GM19035 (cell line): ENCODE measurements around the gene LRRC39.
A peak's percentile ranks its signal among the peaks of the same experiment; 100 is the strongest.
"Not testable (repeated sequence)": the region's sequence is repeated elsewhere in the genome, so short reads cannot be mapped to it uniquely, and the experiment has no call there.

Source experiments
- ATAC-seq: cut with Tn5 transposase; IDR thresholded peaks from one replicate; pipeline ENCODE4 v1.9.1; 2021; ENCODE audit not compliant: unreplicated experiment

The LRRC39 gene

DNA sequence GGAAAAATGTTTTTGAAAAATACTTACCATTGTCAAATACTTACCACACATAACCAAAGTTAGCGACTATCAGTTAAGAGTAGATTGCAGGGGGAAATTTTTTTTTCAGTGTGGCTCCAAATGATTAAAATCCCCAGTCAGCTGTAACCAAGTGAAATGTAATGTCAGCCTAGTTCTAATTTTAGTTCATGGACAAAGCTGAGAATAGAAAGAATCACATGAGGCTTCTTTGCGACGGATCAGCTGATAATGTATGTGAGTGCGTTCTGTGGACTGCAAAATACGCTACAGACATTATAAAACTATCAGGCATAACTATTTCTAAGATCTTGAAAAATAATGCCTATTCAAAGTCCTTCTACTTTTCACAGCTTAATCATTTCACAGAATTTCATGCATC lies at the start of gene LRRC39:
LRRC39 (minus strand) TSS at position 166 of the 400 bp plus-strand sequence. CDS start 9,740 bp downstream, outside the sequence.
- no peak for ATAC-seq

DNA sequence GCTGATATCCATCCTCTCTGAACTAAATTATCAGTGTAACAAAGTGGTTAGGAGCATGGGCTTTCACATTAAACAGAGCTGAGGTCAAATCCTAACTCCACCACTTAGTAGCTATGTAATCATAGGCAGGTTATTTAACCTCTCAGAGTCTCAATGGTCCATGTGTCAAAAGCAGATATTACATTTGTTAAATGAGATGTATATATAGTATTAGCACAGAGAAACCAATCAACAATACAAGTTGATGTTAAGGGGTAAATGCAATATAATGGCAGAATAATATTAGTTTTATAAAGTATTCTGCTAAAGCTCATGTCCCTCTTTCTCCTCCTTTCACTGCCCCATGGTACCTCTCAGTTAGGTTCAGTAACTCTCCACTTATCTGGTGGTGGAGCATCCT lies 44.4 kb upstream of the LRRC39 start:
- ATAC-seq: no peak

DNA sequence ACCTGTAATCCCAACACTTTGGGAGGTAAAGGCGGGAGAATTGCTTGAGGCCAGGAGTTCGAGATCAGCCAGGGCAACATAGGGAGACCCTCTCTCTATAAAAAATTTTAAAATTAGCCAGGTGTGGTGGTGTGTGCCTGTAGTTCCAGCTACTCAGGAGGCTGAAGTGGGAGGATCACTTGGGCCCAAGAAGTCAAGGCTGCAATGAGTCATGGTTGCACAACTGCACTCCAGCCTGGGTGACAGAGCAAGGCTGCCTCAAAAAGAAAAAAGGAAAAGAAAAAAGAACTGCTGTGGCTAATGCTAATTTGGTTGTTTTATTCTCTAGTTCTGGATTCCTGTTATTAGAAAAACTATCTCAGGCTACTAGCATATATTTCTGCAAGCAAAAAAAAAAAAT lies 41.8 kb upstream of the LRRC39 start:
- ATAC-seq: no peak

DNA sequence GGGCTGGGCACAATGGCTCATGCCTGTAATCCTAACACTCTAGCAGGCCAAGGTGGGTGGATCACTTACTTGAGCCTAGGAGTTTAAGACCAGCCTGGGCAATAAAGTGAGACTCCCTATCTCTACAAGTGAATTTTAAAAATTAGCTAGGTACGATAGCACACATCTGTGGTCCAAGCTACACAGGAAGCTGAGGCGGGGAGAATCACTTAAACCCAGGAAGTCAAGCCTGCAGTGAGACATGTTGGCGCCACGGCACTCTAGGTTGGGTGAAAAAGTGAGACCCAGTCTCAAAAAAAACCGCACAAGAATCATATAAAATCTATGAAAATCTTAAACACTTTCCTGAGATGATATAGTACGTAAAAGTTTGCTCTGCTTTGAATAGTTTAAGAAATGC lies 41.4 kb upstream of the LRRC39 start:
- ATAC-seq: no peak

DNA sequence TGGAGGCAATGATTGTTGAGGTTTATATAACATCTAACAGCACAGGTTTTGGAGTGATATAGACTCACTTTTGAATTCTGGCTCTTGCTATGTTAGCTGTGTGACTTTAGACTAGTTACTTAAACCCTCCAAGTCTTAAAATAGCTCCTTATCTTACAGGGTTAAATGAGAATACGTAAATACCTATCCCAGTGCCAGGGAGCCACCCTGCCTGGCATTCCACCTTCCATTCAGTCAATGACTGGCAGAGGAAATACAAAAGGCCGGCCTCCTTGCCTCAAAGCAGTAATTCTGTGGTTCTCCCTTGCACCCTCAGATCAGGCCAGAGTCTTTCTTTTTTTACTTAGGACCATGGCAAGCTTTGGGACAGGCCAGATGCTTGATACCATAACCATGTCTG lies 39.8 kb upstream of the LRRC39 start:
- no peak for ATAC-seq

DNA sequence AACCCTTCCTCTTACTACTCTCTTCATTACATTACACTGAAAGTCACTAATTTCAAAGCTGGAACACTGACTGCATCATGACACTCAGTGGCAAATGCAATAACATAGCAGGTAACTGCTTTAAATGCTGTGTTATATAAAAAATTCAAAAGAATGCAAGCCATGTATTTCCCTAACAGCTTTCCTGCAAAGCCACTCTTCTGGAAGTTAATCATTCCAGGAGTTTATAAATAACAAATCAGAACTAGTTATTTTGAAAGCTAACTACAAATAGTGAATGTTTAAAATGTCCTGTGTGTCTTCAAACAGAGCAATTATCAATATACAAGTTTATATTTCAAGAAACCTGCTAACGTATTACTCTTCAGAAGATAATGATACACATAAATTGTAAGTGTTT lies 37.0 kb upstream of the LRRC39 start:
- no peak for ATAC-seq

DNA sequence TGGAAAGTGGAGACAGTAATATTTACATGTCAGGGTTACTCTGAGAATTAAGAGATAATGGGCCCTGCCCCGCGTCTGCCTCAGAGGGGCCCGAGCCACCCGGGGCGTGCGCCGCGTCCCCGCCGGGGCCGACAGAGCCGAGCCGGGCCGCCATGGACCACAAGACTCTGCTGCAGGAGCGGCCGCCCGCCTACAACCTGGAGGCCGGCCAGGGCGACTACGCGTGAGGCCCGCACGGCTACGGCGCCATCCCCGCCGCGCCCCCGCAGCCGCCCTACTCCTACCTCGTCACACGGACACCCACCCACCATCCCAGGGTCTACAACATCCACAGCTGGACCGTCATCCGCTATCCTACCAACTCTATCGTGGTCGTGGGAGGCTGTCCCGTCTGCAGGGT lies 35.1 kb upstream of the LRRC39 start:
- ATAC-seq: no peak

DNA sequence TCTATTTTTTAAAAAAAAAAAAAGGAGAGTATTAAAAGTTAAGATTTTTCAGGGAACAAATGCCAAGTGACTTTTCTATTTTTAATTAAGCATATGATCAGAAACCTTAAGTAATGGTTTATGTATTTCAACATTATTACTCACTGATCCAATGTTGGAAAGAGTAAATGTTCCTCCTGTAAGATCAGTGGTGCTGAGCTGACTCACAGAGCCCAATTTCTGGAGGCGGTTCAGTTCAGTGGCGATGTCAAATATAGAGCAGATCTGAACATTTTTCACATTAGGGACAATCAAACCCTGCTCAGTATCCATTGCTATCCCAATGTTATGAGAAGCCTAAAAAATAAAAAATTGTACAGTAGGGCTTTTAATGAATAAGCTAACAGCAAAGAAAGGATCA lies 28.2 kb upstream of the LRRC39 start:
- no peak for ATAC-seq

DNA sequence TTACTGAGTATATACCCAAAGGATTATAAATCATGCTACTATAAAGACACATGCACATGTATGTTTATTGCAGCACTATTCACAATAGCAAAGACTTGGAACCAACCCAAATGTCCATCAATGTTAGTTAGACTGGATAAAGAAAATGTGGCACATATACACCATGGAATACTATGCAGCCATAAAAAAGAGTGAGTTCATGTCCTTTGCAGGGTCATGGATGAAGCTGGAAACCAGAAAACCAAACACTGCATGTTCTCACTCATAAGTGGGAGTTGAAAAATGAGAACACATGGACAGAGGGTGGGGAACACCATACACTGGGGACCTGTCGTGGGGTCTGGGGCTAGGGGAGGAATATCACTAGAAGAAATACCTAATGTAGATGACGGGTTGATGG lies 27.5 kb upstream of the LRRC39 start:
- not testable (repeated sequence) for ATAC-seq

DNA sequence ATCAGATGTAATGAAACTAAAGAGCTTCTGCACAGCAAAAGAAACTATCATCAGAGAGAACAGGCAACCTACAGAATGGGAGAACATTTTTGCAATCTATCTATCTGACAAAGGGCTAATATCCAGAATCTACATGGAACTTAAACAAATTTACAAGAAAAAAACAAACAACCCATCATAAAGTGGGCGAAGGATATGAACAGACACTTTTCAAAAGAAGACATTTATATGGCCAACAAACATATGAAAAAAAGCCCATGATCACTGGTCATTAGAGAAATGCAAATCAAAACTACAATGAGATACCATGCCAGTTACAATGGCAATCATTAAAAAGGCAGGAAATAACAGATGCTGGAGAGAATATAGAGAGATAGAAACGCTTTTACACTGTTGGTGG lies 27.0 kb upstream of the LRRC39 start:
- not testable (repeated sequence) for ATAC-seq

DNA sequence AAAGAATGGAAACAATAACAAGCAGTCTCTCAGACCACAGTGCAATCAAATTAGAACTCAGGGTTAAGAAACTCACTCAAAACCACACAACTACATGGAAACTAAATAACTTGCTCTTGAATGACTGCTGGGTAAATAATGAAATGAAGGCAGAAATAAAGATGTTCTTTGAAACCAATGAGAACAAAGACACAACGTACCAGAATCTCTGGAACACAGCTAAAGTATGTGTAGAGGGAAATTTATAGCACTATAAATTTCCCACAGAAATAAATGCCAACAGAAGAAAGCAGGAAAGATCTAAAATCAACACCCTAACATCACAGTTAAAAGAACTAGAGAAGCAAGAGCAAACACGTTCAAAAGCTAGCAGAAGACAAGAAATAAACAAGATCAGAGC lies 24.6 kb upstream of the LRRC39 start:
- not testable (repeated sequence) for ATAC-seq

DNA sequence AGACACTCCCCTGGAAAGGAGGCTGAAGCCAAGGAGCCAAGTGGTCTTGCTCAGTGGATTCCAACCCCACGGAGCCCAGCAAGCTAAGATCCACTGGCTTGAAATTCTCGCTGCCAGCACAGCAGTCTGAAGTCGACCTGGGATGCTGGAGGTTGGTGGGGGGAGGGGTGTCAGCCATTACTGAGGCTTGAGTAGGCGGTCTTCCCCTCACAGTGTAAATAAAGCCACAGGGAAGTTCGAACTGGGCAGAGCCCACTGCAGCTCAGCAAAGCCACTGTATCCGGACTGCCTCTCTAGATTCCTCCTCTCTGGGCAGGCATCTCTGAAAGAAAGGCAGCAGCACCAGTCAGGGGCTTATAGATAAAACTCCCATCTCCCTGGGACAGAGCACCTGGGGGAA lies 22.0 kb upstream of the LRRC39 start:
- ATAC-seq: not testable (repeated sequence)

DNA sequence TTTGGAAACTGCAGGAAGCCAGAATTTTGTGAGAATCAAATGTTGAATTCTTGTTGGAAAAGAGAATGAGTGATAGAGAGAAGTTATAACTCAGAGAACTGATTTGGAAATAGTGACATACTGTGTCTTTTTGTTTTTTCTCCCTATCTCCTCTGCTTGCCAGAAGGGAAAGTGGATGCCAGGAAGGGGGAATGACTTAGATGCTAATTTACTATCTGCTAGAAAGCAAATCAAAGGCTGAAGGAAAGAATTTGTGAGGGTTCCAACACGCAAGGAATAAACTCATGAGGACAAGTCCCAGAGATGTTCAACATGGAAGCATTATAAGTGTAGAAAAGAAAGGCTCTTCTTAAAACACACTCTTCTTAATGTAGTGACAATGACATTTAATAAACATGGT lies 20.5 kb upstream of the LRRC39 start:
- no peak for ATAC-seq

DNA sequence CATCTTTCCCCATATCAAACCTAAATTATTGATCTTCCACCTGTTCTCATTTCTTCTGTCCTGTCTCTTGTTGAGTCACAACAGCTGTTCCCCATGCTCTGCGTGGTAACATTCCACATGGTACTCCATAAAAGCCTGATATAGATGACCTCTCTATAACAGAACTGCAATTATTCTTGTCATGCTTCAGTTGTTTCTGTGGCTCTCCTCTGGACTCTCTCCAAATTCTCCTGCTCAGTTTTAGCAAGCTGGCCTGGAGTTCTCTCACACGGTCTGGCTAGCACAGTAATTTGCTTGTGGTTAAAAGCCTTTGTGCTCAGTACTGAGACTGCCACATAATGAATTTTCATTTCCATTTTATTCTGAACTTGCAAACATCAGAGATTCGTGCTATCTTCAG lies 10.6 kb upstream of the LRRC39 start:
- peak; percentile 52 for ATAC-seq

DNA sequence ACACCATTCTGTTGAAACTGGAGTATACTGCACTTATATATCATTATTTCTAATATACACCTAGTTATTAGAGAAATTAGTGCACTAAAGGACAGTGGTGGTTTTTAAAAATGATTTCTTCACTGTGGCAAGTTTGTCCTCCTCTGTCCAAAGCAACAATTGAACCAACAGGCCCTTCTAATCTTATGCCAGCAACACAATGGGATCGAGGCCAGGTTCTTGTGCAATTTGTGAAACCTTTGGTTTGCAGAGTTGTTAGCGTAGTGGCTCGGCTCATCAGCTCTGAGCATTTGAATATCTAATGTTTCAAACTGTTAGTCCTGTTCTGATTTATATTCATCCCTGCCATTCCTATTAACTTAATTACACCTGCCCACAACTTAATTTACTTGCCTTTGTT lies 9.9 kb upstream of the LRRC39 start:
- ATAC-seq: no peak

DNA sequence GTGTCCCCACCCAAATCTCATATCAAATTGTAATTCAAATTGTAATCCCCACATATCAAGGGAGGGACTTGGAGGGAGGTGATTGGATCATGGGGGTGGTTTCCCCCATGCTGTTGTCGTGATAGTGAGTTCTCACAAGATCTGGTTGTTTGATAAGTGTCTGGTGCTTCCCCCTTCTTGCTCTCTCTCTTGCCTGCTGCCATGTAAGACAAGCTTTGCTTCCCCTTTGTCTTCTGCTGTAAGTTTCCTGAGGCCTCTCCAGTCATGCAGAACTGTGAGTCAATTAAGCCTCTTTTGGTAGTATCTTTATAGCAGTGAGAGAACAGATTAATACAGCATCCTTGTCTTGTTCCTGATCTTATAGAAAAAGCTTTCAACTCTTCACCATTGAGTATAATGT lies 6.5 kb upstream of the LRRC39 start:
- peak; percentile 78 for ATAC-seq

DNA sequence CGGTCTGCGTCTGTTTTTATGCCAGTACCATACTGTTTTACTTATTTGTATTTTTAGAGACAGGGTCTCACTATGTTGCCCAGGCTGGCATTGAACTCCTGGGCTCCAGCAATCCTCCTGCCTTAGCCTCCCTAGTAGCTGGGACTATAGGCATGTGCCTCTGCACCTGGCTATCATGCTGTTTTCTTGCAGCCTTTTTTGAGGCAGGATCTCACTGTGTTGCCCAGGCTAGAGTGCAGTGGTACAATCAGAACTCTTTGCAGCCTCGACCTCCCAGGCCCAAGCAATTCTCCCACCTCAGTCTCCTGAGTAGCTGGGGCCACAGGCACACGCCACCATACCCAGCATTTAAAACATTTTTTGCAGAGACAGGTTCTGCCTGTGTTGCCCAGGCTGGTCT lies 5.3 kb upstream of the LRRC39 start:
- no peak for ATAC-seq

DNA sequence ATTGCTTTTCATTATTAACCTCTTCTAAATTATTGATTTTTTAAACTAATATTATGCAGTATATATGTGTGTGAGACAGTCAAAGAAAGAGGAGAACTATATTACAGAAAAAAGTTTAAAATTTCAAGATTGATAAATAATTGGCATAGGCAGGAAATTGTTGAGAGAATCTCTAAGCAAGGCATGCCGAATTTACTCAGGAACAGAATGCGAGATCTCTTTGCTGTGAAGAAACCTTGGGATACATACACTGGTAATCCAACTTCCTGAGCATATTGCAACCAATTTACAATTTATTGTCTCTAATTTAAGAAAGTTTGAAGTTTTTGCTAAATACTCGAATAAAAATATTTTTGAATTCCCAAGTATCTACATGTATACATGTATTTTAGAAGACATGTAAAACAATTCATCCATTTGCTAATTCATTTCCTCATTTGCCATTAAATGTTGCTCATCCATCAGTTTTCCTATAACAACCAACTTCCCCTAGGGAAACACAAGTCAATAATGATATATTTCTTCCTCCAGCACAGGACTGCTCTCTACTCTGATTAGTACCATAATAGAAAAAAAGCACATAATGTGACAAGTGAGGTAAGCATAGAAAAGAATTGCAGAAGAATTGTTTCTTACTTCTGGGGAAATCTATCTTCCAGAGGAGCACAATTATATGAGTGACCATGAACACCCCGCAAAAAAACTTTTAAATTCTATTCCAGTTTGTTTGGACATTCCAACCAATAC lies 588 bp downstream of the LRRC39 start:
- no peak for ATAC-seq

DNA sequence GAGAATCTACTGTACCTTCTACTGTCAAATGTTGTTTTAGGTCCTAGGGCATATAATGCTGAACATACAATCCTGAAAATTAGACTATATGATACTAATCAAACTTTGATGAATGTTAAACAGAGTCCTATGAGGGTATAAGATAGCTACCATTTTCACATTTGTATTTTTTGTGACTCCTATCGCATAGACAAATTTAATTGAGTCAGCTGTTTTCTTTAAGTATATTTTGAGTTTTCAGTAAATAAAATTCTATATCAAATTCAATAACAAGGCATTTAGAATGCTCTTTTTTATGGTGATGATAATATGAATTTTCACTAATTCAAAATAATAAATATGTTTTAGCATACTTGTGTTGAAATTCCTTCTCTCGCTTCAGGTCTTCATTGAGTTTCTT lies 10.0 kb downstream of the LRRC39 start:
- ATAC-seq: no peak

DNA sequence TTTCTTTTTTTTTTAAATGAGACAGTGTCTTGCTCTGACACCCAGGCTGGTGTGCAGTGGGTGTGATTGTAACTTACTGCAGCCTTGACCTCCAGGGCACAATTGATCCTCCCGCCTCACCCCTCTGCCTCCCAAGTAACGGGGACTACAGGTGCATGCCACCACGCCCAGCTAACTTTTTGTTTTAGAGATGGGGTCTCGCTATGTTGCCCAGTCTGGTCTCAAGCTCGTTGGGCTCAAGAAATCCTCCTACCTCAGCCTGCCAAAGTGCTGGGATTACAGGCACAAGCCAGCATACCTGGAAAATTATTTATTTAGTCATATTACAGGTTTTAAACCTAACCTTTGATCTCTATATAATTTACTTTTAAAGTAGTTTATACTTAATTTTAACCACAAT lies 13.4 kb downstream of the LRRC39 start:
- ATAC-seq: no peak

DNA sequence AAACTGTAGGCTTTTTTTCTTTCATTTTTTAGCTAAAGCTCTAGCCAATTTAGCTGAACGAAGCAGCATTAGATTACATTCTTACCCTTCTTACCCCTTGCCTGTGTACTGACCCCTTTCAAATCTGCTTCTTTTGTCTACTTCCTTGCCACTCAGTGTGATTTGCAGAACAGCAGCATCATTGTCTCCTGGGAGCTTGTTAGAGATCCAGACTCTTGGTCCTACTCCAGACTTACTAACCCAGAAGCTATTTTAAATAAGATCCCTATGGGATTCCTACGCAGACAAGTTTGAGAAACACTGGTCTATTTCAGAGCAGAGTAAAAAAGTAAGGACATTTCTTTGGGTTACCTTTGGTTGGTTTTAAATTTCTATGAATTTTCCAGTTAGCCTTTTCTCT lies 13.8 kb downstream of the LRRC39 start:
- ATAC-seq: no peak

DNA sequence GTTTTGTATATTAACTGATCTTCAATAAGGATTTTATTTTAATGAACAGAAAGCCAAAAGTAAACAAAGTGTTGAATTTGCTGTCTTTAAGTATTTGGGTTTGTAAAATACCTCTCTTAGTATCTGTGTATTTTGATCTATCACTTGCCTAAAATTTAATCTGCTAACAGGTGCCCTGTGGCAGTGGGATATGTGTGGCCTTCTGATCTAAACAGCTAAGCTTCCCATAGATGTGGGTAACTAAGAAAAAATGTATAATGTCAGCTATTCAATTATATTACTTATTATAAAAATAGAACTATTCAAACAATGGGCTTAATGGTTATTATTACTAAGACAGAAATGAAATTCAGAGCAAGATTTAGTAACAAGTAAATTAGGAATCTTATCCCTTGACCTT lies 15.2 kb downstream of the LRRC39 start:
- ATAC-seq: no peak

DNA sequence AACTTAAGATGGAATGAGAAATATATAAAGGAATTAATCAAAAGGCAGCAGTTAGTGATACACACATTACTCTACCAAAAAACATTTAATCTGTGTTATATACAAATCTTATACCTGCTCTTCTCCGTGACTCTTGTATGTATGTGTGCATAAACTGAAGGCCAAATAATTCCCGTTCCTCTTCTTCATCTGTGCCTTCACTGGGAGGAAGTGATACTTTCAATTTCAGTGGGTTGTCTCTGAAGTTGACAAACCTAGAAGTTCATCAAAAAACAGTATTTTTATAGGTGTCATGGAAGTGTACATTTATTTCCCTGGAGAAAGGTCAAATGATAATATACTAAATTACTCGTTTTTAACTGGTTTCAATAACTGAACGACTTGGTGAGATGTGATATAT lies 25.8 kb downstream of the LRRC39 start:
- no peak for ATAC-seq
